H1 (cell line): ENCODE data around the gene FGF23. TPM values are rescaled to one million over a fixed set of nuclear protein-coding genes. Genes with fewer than 3 reads are reported as not detected.

Experiments used
- CTCF ChIA-PET: fragments of 300-600 bp; sonication (Branson Sonifier 250); formaldehyde crosslinking; loops from one replicate; lab custom pipeline; 2021; ENCODE audit not compliant: partially characterized antibody; lab: Charles Lee
- POLR2A ChIA-PET: fragments of 300-600 bp; sonication (Branson Sonifier 250); formaldehyde crosslinking; loops from one replicate; lab custom pipeline; 2021; ENCODE audit warnings: inconsistent platforms; ENCODE audit not compliant: partially characterized antibody; lab: Charles Lee
- DNase-seq, 2 experiments: peaks; one replicate each; pipeline versions ENCODE4 v3.0.0 to v3.0.0-alpha.2; 2010 to 2022; ENCODE audit warnings: low spot score in 2 of 2, low read depth in 1 of 2, mixed read lengths in 1 of 2
- FAIRE-seq: peaks from 2 replicates; lab custom pipeline; 2011; peaks lifted over from hg19 to GRCh38; lab: Jason Lieb, UNC
- H2AFZ ChIP-seq: 2 replicates; pipeline ENCODE4 v1.8.1; 2012; ENCODE audit warnings: low read length, inconsistent platforms
- H2AK5ac ChIP-seq: 2 replicates; pipeline ENCODE4 v1.6.1; 2013; ENCODE audit warnings: low read depth, low read length
- H2BK120ac ChIP-seq: replicated peaks from 2 replicates; pipeline ENCODE3; 2013; ENCODE audit warnings: low read depth, low read length, inconsistent platforms
- H2BK12ac ChIP-seq: 2 replicates; pipeline ENCODE4 v1.6.1; 2013; ENCODE audit warnings: low read depth, low read length
- H2BK15ac ChIP-seq: 2 replicates; pipeline ENCODE4 v1.6.1; 2013; ENCODE audit warnings: low read length
- H2BK20ac ChIP-seq: 2 replicates; pipeline ENCODE4 v1.6.1; 2013; ENCODE audit warnings: low read length
- H2BK5ac ChIP-seq: 2 replicates; pipeline ENCODE4 v1.6.1; 2013; ENCODE audit warnings: low read depth, low read length
- H3K14ac ChIP-seq: 2 replicates; pipeline ENCODE4 v1.6.1; 2013; ENCODE audit warnings: inconsistent platforms; ENCODE audit not compliant: insufficient read length
- H3K18ac ChIP-seq: 2 replicates; pipeline ENCODE4 v1.6.1; 2013; ENCODE audit warnings: low read length; ENCODE audit errors: extremely low read depth
- H3K23ac ChIP-seq: 2 replicates; pipeline ENCODE4 v1.6.1; 2013; ENCODE audit warnings: inconsistent platforms; ENCODE audit not compliant: insufficient read length
- H3K23me2 ChIP-seq: 2 replicates; pipeline ENCODE4 v1.6.1; 2013; ENCODE audit warnings: low read depth, low read length
- H3K27ac ChIP-seq: 2 replicates; pipeline ENCODE4 v1.6.1; 2011; ENCODE audit warnings: low read depth, low read length, inconsistent platforms
- H3K27me3 ChIP-seq, 4 experiments: replicated peaks in 1 of 4; 1 replicate in 1 of 4; 2 replicates in 3 of 4; pipeline versions ENCODE4 v1.6.1 to v1.8.1; 2011 to 2013; ENCODE audit warnings: low read length in 3 of 4, mild to moderate bottlenecking in 3 of 4, inconsistent platforms in 2 of 4, mixed read lengths in 2 of 4, moderate library complexity in 1 of 4; ENCODE audit not compliant: control insufficient read depth in 3 of 4, insufficient read depth in 3 of 4; ENCODE audit errors: extremely low read depth in 1 of 4
- H3K36me3 ChIP-seq, 4 experiments: 2 replicates each; pipeline versions ENCODE4 v1.6.1 to v1.8.1; 2011 to 2013; ENCODE audit warnings: mild to moderate bottlenecking in 4 of 4, low read length in 3 of 4, moderate library complexity in 2 of 4, control low read depth in 1 of 4, inconsistent platforms in 1 of 4; ENCODE audit not compliant: insufficient read depth in 4 of 4, control insufficient read depth in 2 of 4
- H3K4ac ChIP-seq: replicated peaks from 2 replicates; pipeline ENCODE3; 2013; ENCODE audit warnings: low read length, low read depth, mixed read lengths, inconsistent platforms; ENCODE audit not compliant: insufficient read length
- H3K4me1 ChIP-seq, 4 experiments: replicated peaks in 1 of 4; 1 replicate in 1 of 4; 2 replicates in 3 of 4; pipeline versions ENCODE4 v1.6.1 to v1.8.1; 2011 to 2013; ENCODE audit warnings: low read length in 3 of 4, inconsistent platforms in 2 of 4, mixed read lengths in 1 of 4; ENCODE audit not compliant: insufficient read depth in 4 of 4, control insufficient read depth in 3 of 4
- H3K4me2 ChIP-seq, 2 experiments: 2 replicates each; pipeline versions ENCODE4 v1.6.1 to v1.8.1; 2011 to 2013; ENCODE audit warnings: low read depth in 2 of 2, low read length in 2 of 2, control low read depth in 1 of 2, inconsistent platforms in 1 of 2, mild to moderate bottlenecking in 1 of 2; ENCODE audit not compliant: insufficient read depth in 1 of 2
- H3K4me3 ChIP-seq, 4 experiments: fragments of 200-600, 300-600 bp in 1 of 4; sonication (generic), shearing (Covaris generic), sonication (Bioruptor Twin) in 1 of 4; 2 replicates each; pipeline versions ENCODE4 v1.5.1 to v1.8.1; 2011 to 2016; ENCODE audit warnings: low read length in 4 of 4, low read depth in 3 of 4, control low read depth in 2 of 4, inconsistent platforms in 2 of 4, mild to moderate bottlenecking in 2 of 4, mixed read lengths in 1 of 4, moderate library complexity in 1 of 4; ENCODE audit not compliant: insufficient read depth in 2 of 4; ENCODE audit errors: extremely low read depth in 1 of 4
- H3K56ac ChIP-seq: replicated peaks from 2 replicates; pipeline ENCODE3; 2013; ENCODE audit warnings: low read depth, mild to moderate bottlenecking, mixed read lengths, low read length, inconsistent platforms; ENCODE audit not compliant: insufficient read length
- H3K79me1 ChIP-seq: 2 replicates; pipeline ENCODE4 v1.6.1; 2013; ENCODE audit warnings: low read depth, low read length, control low read depth
- H3K79me2 ChIP-seq, 2 experiments: 2 replicates each; pipeline versions ENCODE4 v1.6.1 to v1.8.1; 2012 to 2013; ENCODE audit warnings: low read length in 2 of 2, mild to moderate bottlenecking in 2 of 2, inconsistent platforms in 1 of 2; ENCODE audit not compliant: insufficient read depth in 2 of 2, control insufficient read depth in 1 of 2
- H3K9ac ChIP-seq, 4 experiments: replicated peaks in 1 of 4; 1 replicate in 1 of 4; 2 replicates in 3 of 4; pipeline versions ENCODE4 v1.6.1 to v1.8.1; 2011 to 2013; ENCODE audit warnings: low read depth in 3 of 4, low read length in 3 of 4, control low read depth in 2 of 4, mild to moderate bottlenecking in 2 of 4, moderate library complexity in 2 of 4, inconsistent platforms in 1 of 4; ENCODE audit errors: extremely low read depth in 1 of 4
- H3K9me3 ChIP-seq, 2 experiments: 2 replicates each; pipeline versions ENCODE4 v1.6.1 to v1.8.1; 2012 to 2013; ENCODE audit warnings: mild to moderate bottlenecking in 2 of 2, moderate library complexity in 2 of 2, control low read depth in 1 of 2, inconsistent platforms in 1 of 2, low read depth in 1 of 2, low read length in 1 of 2, mixed read lengths in 1 of 2; ENCODE audit not compliant: insufficient read depth in 2 of 2
- H4K20me1 ChIP-seq, 2 experiments: replicated peaks in 1 of 2; 2 replicates each; pipeline versions ENCODE3 to v1.8.1; 2011 to 2013; ENCODE audit warnings: inconsistent platforms in 2 of 2, low read length in 2 of 2, mild to moderate bottlenecking in 1 of 2; ENCODE audit not compliant: insufficient read depth in 2 of 2, control insufficient read depth in 1 of 2
- H4K5ac ChIP-seq: 2 replicates; pipeline ENCODE4 v1.6.1; 2013; ENCODE audit warnings: low read length, low read depth, mixed read lengths, inconsistent platforms; ENCODE audit not compliant: insufficient read length
- H4K8ac ChIP-seq: 2 replicates; pipeline ENCODE4 v1.8.0; 2013; ENCODE audit warnings: mild to moderate bottlenecking, moderate library complexity, low read length, inconsistent platforms; ENCODE audit not compliant: insufficient read depth; ENCODE audit errors: extremely low read depth
- H4K91ac ChIP-seq: replicated peaks from 2 replicates; pipeline ENCODE3; 2013; ENCODE audit warnings: low read length, mixed read lengths, inconsistent platforms; ENCODE audit not compliant: insufficient read length
- ATF2 ChIP-seq: IDR thresholded peaks from 2 replicates; pipeline ENCODE4 v1.6.1; 2012; ENCODE audit warnings: low read length, inconsistent platforms
- BCL11A ChIP-seq, 2 experiments: IDR thresholded peaks; one replicate each; pipeline ENCODE4 v1.6.1; 2011; ENCODE audit warnings: low read depth in 2 of 2, low read length in 2 of 2, mild to moderate bottlenecking in 2 of 2
- BRCA1 ChIP-seq: IDR thresholded peaks from 2 replicates; pipeline ENCODE4 v1.6.1; 2012; ENCODE audit warnings: low read depth, low read length, improper control_type of control experiment
- CHD2 ChIP-seq: IDR thresholded peaks from 2 replicates; pipeline ENCODE4 v1.6.1; 2012; ENCODE audit warnings: low read length, improper control_type of control experiment
- CREB1 ChIP-seq: IDR thresholded peaks from 2 replicates; pipeline ENCODE4 v1.6.1; 2012; ENCODE audit warnings: inconsistent platforms
- EGR1 ChIP-seq: IDR thresholded peaks from 2 replicates; pipeline ENCODE4 v1.6.1; 2011; ENCODE audit warnings: low read depth, low read length, borderline replicate concordance
- EP300 ChIP-seq, 2 experiments: IDR thresholded peaks; 1 replicate in 1 of 2; 2 replicates in 1 of 2; pipeline ENCODE4 v1.6.1; 2011 to 2012; ENCODE audit warnings: low read depth in 2 of 2, low read length in 2 of 2, mild to moderate bottlenecking in 2 of 2, borderline replicate concordance in 1 of 2, inconsistent platforms in 1 of 2, moderate library complexity in 1 of 2
- POLR2A ChIP-seq, 2 experiments: IDR thresholded peaks; 1 replicate in 1 of 2; 2 replicates in 1 of 2; pipeline ENCODE4 v1.6.1; 2011; ENCODE audit warnings: low read depth in 2 of 2, low read length in 2 of 2, mild to moderate bottlenecking in 2 of 2; ENCODE audit errors: control extremely low read depth in 1 of 2
- POLR2AphosphoS5 ChIP-seq: IDR thresholded peaks from 2 replicates; pipeline ENCODE4 v1.6.1; 2011; ENCODE audit warnings: low read depth, low read length
- RNF2 ChIP-seq: fragments of 200-900, 300-1000 bp; sonication (generic); IDR thresholded peaks from 2 replicates; pipeline ENCODE4 v1.7.1; 2016; ENCODE audit warnings: borderline replicate concordance, low read depth, mild to moderate bottlenecking, antibody characterized with exemption, low read length; ENCODE audit not compliant: poor library complexity, severe bottlenecking; ENCODE audit errors: missing control alignments
- WGBS, 2 experiments: shearing (Covaris generic) in 1 of 2; methylation state at CpG; one replicate each; pipeline versions ENCODE4 v1.1.6 to v1.1.7; 2013 to 2015; ENCODE audit warnings: low lambda C conversion rate in 2 of 2, mixed read lengths in 2 of 2, inconsistent platforms in 1 of 2, low coverage in 1 of 2, missing lambda C conversion rate in 1 of 2; ENCODE audit not compliant: insufficient replicate concordance in 2 of 2, insufficient coverage in 1 of 2, insufficient read length in 1 of 2; ENCODE audit errors: extremely low coverage in 1 of 2, missing lambda C conversion rate in 1 of 2; 5-methylcytosine and 5-hydroxymethylcytosine counted together
- polyA plus RNA-seq, 7 experiments: library from polyadenylated mRNA; depleted of rRNA in 3 of 7; stranded (reverse) in 5 of 7; unstranded in 2 of 7; fragments of >200 nt in 5 of 7; fragments of 200-250 nt in 2 of 7; gene quantifications; 1 replicate in 5 of 7; 2 replicates in 1 of 7; 4 replicates in 1 of 7; pipeline versions ENCODE4 v1.2.1 to v1.2.3, GENCODE V29; 2011 to 2013; ENCODE audit warnings: missing spikeins in 2 of 7, mixed read lengths in 2 of 7
- total RNA-seq: library from RNA; stranded (reverse); fragmentation: NEBNext Ultra II Directional; extraction: Animal tissue kit (Norgen Biotek cat#: 25700); gene quantifications from 2 replicates; pipeline ENCODE4 v1.2.1, GENCODE V29; 2021

Gene FGF23
- total and polyA plus RNA-seq, 2 of the 8 experiments (the other 6 are each of a cell fraction or from before 2014, with no cell fraction given), result 0.35 to 0.67 TPM

GRCh38 chr12:4387607-4388006 is 8.1 kb upstream of the FGF23 start:
- DNase-seq (peak in 1 of 2 experiments; percentile 11), FAIRE-seq (no peak)
- Histone ChIP-seq H3K4ac (no peak overlapping the region), H3K18ac (no peak overlapping the region), H3K27me3 (no peaks in the 10 kb centered on the region), H3K56ac (no peak overlapping the region), H3K4me2 (no peak overlapping the region), H2BK20ac (no peak overlapping the region), H4K8ac (no peak overlapping the region), H3K4me1 (peaks cover 0 to 3% (median 0%) of the 10 kb centered on the region in 4 experiments; a peak in 2 of 7 replicates), H4K20me1 (no peaks in the 10 kb centered on the region), H2AFZ (no peak overlapping the region), H3K79me1 (no peaks in the 10 kb centered on the region), H3K14ac (no peak overlapping the region), H3K9me3 (no peaks in the 10 kb centered on the region), H3K27ac (no peak overlapping the region), H3K4me3 (no peak overlapping the region), H3K23ac (no peak overlapping the region), H2BK120ac (no peak overlapping the region), H4K5ac (no peak overlapping the region), H2AK5ac (no peak overlapping the region), H2BK15ac (no peak overlapping the region), H3K9ac (no peak overlapping the region), H2BK5ac (no peak overlapping the region), H3K23me2 (no peaks in the 10 kb centered on the region), H3K36me3 (no peaks in the 10 kb centered on the region), H4K91ac (no peak overlapping the region), H2BK12ac (no peak overlapping the region), H3K79me2 (no peaks in the 10 kb centered on the region)
- POLR2A ChIA-PET, result no interaction called here
- CTCF ChIA-PET, result interaction anchor here (1.6 kb wide), 1 partner anchor 18 kb away, joined by 5 read pairs; no protein-coding TSS in a partner anchor
- 80% methylated on average over 5 of the region's 5 CpGs; no CpG with 5 or more reads in 1 of the 2 experiments for WGBS, 2 experiments
- TF ChIP-seq EP300 (IDR thresholded peaks at IDR 0.05; ENCODE audit: borderline replicate concordance in 1 of 2, low read depth in 2 of 2, low read length in 2 of 2) (no peak), EGR1 (no peak), BCL11A (IDR thresholded peaks at IDR 0.05; ENCODE audit: low read depth in 2 of 2, low read length in 2 of 2) (no peak), POLR2AphosphoS5 (no peak), POLR2A (IDR thresholded peaks at IDR 0.05; ENCODE audit: control extremely low read depth in 1 of 2, low read depth in 2 of 2, low read length in 2 of 2) (no peak), ATF2 (no peak), CREB1 (no peak), RNF2 (no peak), BRCA1 (no peak), CHD2 (no peak)
